Urothelium cell line (cell line): ENCODE measurements around the gene CD1B.
"Not testable (repeated sequence)": the region's sequence is repeated elsewhere in the genome, so short reads cannot be mapped to it uniquely, and the experiment has no call there.

Source experiments
- DNase-seq: peaks from one replicate; pipeline ENCODE4 v3.0.0; 2011; ENCODE audit warnings: low spot score, mixed read lengths
- FAIRE-seq: peaks from 2 replicates; lab custom pipeline; 2011; peaks lifted over from hg19 to GRCh38; lab: Jason Lieb, UNC

CD1B gene

DNA sequence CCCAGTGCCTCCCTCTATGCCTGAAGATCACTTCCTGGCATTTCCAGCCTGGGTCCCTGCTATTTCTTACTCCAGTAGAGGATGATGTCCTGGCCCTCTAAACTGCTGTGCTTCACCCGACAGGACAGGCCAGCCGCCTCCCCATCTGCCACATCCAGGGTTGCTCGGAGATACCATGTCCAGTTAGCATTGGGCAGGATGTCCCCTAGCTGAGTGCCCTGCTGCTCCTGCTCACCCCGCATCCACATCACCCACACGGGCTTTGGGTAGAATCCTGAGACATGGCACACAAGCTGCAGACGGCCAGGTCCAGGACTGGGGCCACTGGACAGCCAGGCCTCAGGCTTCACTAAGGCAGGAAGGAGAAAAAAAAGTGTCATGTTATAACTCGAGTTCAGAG is 2.0 kb downstream of the CD1B start:
- FAIRE-seq, result no peak
- DNase-seq, result no peak

DNA sequence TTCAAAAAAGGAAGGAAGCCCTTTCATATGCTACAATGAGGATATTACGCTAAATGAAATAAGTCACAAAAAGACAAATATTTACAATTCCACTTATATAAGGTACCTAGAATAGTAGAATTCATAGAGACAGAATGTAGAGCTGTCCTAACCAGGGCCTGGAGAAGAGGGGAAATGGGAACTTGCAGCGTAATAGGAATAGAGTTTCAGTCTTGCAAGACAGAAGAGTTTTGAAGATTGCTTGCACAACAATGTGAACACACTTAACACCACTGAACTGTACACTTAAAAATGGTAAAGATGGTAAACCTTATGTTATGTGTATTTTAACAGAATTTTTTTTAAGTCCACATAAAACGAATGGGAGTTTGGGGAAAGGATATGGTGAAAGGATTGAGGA is 2.9 kb downstream of the CD1B start:
- DNase-seq (no peak), FAIRE-seq (no peak)

GRCh38 chr1:158327481-158327880 is 3.9 kb downstream of the CD1B start:
- no peak for DNase-seq
- no peak for FAIRE-seq

DNA sequence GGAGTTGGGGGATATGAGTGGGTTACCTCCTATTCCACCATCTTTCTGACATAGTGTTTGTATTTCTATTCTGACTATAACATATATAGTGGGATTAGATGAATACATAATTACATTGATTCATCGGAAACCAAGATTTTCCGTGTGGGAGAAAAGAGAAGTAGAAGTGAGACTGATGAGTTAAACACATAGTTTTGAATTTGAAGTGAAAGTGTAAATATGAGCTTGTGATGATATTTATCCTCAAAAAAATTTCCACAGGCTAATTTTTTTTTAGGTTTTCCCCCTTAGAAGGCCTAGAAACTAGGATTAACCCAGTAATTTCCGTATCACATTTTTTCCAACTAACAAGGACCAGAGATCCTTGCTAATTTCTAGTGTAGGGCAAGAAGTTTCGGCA is 6.9 kb downstream of the CD1B start:
- no peak for FAIRE-seq

DNA sequence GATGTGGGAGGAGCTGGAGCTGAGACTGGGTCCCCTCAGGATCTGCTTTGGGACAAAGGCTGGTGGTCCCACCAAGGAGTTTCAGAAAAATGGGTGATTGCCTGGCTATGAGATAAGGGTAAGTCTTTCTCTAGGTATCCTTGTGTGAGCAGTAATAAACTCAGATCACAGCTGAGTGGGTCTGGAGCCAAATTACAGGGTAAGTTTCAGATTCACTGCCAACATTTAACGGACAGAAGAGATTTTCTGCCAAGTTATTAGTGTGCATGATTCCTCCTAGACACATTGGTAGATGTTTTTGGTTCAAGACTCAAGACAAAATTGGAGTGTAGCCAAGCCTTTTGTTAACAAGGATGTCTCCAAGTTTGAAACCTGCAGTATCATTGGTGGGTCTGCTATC is 7.5 kb downstream of the CD1B start:
- no peak for FAIRE-seq
- no peak for DNase-seq

More for the DNA sequence above, 6.9 kb downstream of the CD1B start:
- DNase-seq, result no peak

DNA sequence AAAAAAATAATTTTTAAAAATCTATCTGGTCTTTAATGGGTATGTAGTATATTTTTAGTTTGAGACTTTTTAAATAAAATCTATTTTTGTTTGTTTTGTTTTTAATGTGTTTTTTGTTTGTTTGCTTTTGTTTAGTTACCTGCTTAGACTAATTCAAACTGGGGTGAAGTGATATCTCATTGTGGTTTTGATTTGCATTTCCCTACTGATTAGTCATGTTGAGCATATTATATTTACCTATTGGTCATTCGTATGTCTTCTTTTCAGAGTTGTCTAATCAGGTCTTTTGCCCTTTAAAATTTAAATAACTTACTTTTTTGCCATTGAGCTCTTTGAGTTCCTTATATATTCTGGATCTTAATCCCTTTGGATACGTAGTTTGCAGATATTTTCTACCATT is 20.3 kb downstream of the CD1B start:
- FAIRE-seq, result no peak
- no peak for DNase-seq

DNA sequence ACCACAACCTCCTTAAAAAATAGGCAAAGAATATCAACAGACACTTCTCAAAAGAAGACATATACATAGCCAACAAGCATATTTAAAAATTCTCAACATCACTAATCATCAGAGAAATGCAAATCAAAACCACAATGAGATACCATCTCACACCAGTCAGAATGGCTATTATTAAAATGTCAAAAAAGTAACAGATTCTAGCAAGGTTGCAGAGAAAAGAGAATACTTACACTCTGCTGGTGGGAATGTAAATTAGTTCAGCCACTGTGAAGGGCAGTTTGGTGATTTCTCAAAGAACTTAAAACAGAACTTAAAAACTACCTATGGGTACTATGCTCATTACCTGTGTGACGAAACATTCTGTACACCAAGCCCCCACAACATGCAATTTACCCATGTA is 20.7 kb downstream of the CD1B start:
- DNase-seq, result no peak
- no peak for FAIRE-seq

DNA sequence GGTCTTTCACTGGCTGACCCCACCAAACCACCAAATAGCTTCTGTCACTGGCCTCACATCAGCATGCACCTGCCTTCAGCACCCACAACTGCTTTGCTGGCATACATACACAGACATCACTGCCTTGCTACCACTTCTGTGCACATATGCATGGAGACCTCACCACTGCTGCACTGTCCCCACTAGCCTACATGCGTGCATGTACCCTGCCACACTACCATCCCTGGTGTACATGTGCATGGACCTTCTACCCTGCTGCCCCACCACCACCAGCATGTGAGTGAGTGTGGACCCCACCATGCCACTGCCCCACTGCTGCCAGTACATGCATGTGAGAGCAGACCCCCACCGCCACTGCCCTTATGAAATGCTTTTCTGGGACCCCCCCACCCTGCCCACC is 35.5 kb downstream of the CD1B start:
- DNase-seq (no peak), FAIRE-seq (peak; percentile 59)

- DNase-seq (no peak), FAIRE-seq (no peak)
Measured at GRCh38 chr1:158290321-158290844, 40.9 kb downstream of the CD1B start.

DNA sequence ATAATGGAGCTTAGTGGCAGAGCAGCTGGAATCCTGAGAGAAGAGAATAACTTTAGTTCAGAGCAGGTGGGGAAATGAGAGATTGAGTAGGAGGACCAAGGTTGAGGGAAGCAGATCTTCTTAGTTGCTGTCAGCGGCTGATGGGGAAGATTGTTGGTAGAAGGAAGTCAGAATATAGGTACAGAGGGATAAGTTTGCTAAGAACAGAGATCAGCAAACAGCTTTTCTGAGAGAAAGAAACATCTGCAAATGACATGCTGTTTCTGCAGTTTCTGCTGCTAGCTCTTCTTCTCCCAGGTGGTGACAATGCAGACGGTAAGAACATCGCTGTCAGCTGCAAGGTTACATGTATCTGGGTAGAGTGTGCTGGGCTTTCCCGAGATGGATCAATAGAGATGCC is 41.5 kb downstream of the CD1B start, which contains the start of gene CD1C:
CD1C (plus strand) TSS at position 113 of the 400 bp plus-strand sequence; CDS start at position 255, 142 bp downstream.
- FAIRE-seq (no peak), DNase-seq (no peak)

DNA sequence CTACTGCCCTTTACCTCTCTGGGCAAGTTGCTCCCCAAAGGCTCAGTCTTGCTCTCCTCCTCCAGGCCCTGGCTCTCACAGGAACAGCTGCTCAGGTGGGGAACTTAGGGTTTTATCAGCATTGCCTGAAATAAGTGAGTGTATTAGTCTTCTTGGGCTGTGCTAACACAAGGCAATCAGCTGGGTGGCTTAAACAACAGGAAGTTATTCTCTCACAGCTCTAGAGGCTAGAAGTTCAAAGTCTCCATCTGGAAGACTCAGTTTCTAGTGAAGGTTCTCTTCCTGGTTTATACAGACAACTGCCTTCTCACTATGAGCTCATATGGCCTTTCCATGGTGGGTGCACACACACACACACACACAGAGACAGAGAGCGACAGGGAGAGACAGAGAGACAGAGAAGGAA is 44.4 kb downstream of the CD1B start:
- FAIRE-seq (no peak), DNase-seq (no peak)

DNA sequence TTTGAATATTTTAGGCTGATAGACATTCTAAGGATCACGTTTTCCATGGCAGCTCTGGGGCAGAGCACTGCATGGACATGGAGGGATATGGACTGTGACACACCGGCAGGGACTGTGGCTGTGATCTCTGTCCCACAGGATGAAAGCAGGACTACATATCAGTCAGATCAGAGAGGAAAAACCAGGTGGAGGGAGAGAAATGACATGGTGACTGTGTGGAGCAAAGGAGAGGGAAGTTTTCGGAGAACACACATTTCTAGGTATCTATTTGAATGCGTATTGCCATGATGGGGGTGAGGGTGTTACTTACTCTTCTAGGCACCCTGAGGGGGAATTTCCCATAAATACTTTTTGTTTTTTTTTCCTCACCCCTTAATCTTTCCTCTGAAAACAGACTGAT is 44.8 kb downstream of the CD1B start:
- FAIRE-seq (no peak), DNase-seq (no peak)

GRCh38 chr1:158285756-158286241 is 45.5 kb downstream of the CD1B start:
- no peak for FAIRE-seq
- peak; percentile 8 for DNase-seq

- DNase-seq (no peak), FAIRE-seq (no peak)
Measured at GRCh38 chr1:158283965-158284364, 47.4 kb downstream of the CD1B start.

- not testable (repeated sequence) for DNase-seq, FAIRE-seq
Measured at GRCh38 chr1:158282421-158282820, 48.9 kb downstream of the CD1B start.
